ENCODE data around the gene SIRPB1. TPM values are rescaled to one million over a fixed set of nuclear protein-coding genes. Genes with fewer than 3 reads are reported as not detected.
"Not testable (repeated sequence)": the region's sequence is repeated elsewhere in the genome, so short reads cannot be mapped to it uniquely, and the experiment has no call there.

Gene SIRPB1
- total RNA-seq, 1 donor from 2014 or later = 3.3 TPM

GRCh38 chr20:1576641-1577040 is 43.2 kb downstream of the SIRPB1 start:
- H3K27me3 Mint-ChIP-seq (ENCODE audit: insufficient read depth) = no peaks in the 10 kb centered on the region
- H3K4me1 Mint-ChIP-seq (ENCODE audit: low read depth) = peaks cover 11% of the 10 kb centered on the region
- no peak overlapping the region for H3K4me3 Mint-ChIP-seq
- no peaks in the 10 kb centered on the region for H3K9me3 Mint-ChIP-seq
- DNase-seq (ENCODE audit: low spot score) = no peak
- intact Hi-C loops (cut with micrococcal nuclease) = no loop called here
- peaks cover 4% of the 10 kb centered on the region for H3K36me3 Mint-ChIP-seq (ENCODE audit: low read depth)
- H3K27ac Mint-ChIP-seq = no peak overlapping the region

- peaks cover 11% of the 10 kb centered on the region for H3K4me1 Mint-ChIP-seq (ENCODE audit: low read depth)
- H3K27me3 Mint-ChIP-seq (ENCODE audit: insufficient read depth); DNase-seq (ENCODE audit: low spot score); H3K9me3 Mint-ChIP-seq; H3K4me3 Mint-ChIP-seq; H3K27ac Mint-ChIP-seq; H3K36me3 Mint-ChIP-seq (ENCODE audit: low read depth); intact Hi-C loops (cut with micrococcal nuclease): not testable (repeated sequence)
These were observed 43.8 kb downstream of the SIRPB1 start for GRCh38 chr20:1576003-1576402.

GRCh38 chr20:1571583-1571982 is 48.2 kb downstream of the SIRPB1 start:
- intact Hi-C loops (cut with micrococcal nuclease); H3K36me3 Mint-ChIP-seq (ENCODE audit: low read depth); H3K4me3 Mint-ChIP-seq; H3K4me1 Mint-ChIP-seq (ENCODE audit: low read depth); H3K27me3 Mint-ChIP-seq (ENCODE audit: insufficient read depth); DNase-seq (ENCODE audit: low spot score); H3K9me3 Mint-ChIP-seq; H3K27ac Mint-ChIP-seq: not testable (repeated sequence)

Other genes starting within 250 kb of the SIRPB1 start
- gene FKBP1A, start 227.0 kb downstream of the SIRPB1 start, total RNA-seq = 295 and 297 TPM in 2 replicates
- gene NSFL1C, start 153.2 kb downstream of the SIRPB1 start, total RNA-seq = 108 and 111 TPM in 2 replicates
- gene SIRPB2, start 128.6 kb downstream of the SIRPB1 start, total RNA-seq = not detected in 2 replicates
- gene SIRPD, start 62.3 kb downstream of the SIRPB1 start, total RNA-seq = not detected in 2 replicates
- gene SIRPG, start 37.8 kb upstream of the SIRPB1 start, total RNA-seq = 31.8 and 34.6 TPM in 2 replicates

All from activated T-helper 1 cell treated with anti-CD3 and anti-CD28 coated beads, Interleukin-12 subunit alpha, Interleukin-12 subunit beta, Interleukin-2, Interleukin-4 antibody, amounts not matched to agents 30 ng/mL and 10 ng/mL and 1 ng/mL, durations not matched to agents 14 hours and 24 hours and 36 hours (primary cell).